22Rv1 (cell line): ENCODE data around the gene RTL10.

Experiments
- H3K27ac ChIP-seq: fragments of 450-650 bp; 2 replicates; pipeline ENCODE4 v1.5.1; 2017
- CTCF ChIP-seq: fragments of 450-650 bp; IDR thresholded peaks from 2 replicates; pipeline ENCODE4 v1.5.1; 2017; ENCODE audit warnings: mild to moderate bottlenecking
- ZFX ChIP-seq: fragments of 450-650 bp; IDR thresholded peaks from 2 replicates; pipeline ENCODE4 v1.6.1; 2017; ENCODE audit warnings: antibody characterized with exemption, borderline replicate concordance

The RTL10 gene

GRCh38 chr22:19843107-19843856 lies 11.4 kb downstream of the RTL10 start:
- no peak overlapping the region for H3K27ac ChIP-seq
- TF ChIP-seq CTCF (no peak), ZFX (no peak)

GRCh38 chr22:19842393-19843106 lies 12.1 kb downstream of the RTL10 start:
- TF ChIP-seq CTCF: no peak
- no peak for TF ChIP-seq ZFX
- H3K27ac ChIP-seq: no peak overlapping the region

GRCh38 chr22:19841641-19842392 lies 12.9 kb downstream of the RTL10 start:
- no peak overlapping the region for H3K27ac ChIP-seq
- no peak for TF ChIP-seq CTCF
- TF ChIP-seq ZFX: no peak

- no peak overlapping the region for H3K27ac ChIP-seq
Measured at GRCh38 chr22:19840955-19841640, 13.6 kb downstream of the RTL10 start.

GRCh38 chr22:19840059-19840458 lies 14.6 kb downstream of the RTL10 start:
- TF ChIP-seq CTCF: no peak
- no peak for TF ChIP-seq ZFX
- no peak overlapping the region for H3K27ac ChIP-seq

More at GRCh38 chr22:19840955-19841640, 13.6 kb downstream of the RTL10 start:
- TF ChIP-seq ZFX: no peak
- no peak for TF ChIP-seq CTCF

- H3K27ac ChIP-seq: no peak overlapping the region
- TF ChIP-seq ZFX (no peak), CTCF (no peak)
Measured at GRCh38 chr22:19837915-19838314, 16.8 kb downstream of the RTL10 start.
